Stomach smooth muscle (tissue), 2 donors: ENCODE data around the gene CD74.

ENCODE experiments used
- H3K27ac ChIP-seq: one replicate; pipeline ENCODE4 v1.7.0; 2013; ENCODE audit warnings: mild to moderate bottlenecking, low read length, inconsistent platforms
- H3K27me3 ChIP-seq, 2 donors: one replicate each; pipeline ENCODE4 v1.7.0; 2013; ENCODE audit warnings: low read length in 2 of 2; ENCODE audit not compliant: insufficient read depth in 2 of 2, control insufficient read depth in 1 of 2
- H3K36me3 ChIP-seq, 2 donors: one replicate each; pipeline ENCODE4 v1.7.0; 2013; ENCODE audit warnings: low read length in 2 of 2; ENCODE audit not compliant: control insufficient read depth in 2 of 2, insufficient read depth in 2 of 2
- H3K4me1 ChIP-seq: one replicate; pipeline ENCODE4 v1.7.0; 2013; ENCODE audit warnings: low read length; ENCODE audit not compliant: control insufficient read depth, insufficient read depth
- H3K4me3 ChIP-seq, 2 donors: one replicate each; pipeline ENCODE4 v1.7.0; 2013; ENCODE audit warnings: low read length in 2 of 2
- H3K9ac ChIP-seq, 2 donors: one replicate each; pipeline ENCODE4 v1.7.0; 2013; ENCODE audit warnings: low read length in 2 of 2, mild to moderate bottlenecking in 1 of 2
- H3K9me3 ChIP-seq, 2 donors: one replicate each; pipeline ENCODE4 v1.7.0; 2013; ENCODE audit warnings: low read length in 2 of 2; ENCODE audit not compliant: control insufficient read depth in 2 of 2
- donor health status: healthy.
- donor health status: Pancreatic carcinoma.

Gene CD74

GRCh38 chr5:150374651-150375050 is 38.1 kb downstream of the CD74 start:
- H3K27ac ChIP-seq: no peak overlapping the region
- no peak overlapping the region for H3K9ac ChIP-seq
- H3K4me1 ChIP-seq: no peaks in the 10 kb centered on the region
- peaks cover 0 to 6% of the 10 kb centered on the region in 2 donors for H3K9me3 ChIP-seq
- H3K27me3 ChIP-seq: no peaks in the 10 kb centered on the region
- H3K36me3 ChIP-seq: peaks cover 82 to 88% of the 10 kb centered on the region in 2 donors
- H3K4me3 ChIP-seq: no peak overlapping the region

DNA sequence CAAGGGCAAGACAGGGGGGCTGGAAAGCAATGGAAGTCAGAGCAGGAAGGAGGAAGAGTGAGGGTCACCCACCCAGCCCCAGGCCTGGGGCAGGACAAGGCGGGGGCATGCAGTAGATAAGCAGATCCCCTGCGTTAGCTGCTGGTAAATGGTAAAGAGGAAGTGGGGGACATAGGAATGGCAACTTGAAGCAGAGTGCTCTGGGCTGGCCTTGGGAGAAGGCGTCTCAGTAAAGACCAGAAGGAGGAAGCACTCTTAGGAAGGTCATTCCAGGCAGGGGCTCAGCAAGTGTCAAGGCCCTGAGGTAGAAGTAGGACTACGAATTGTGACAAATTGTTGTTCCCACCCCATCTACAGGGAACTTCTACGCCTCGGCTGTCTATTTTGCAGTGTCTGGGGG is 40.1 kb downstream of the CD74 start:
- Histone ChIP-seq H3K4me1 (no peaks in the 10 kb centered on the region), H3K4me3 (no peak overlapping the region), H3K27ac (no peak overlapping the region), H3K9me3 (no peaks in the 10 kb centered on the region), H3K9ac (no peak overlapping the region), H3K36me3 (peaks cover 84 to 88% of the 10 kb centered on the region in 2 donors), H3K27me3 (no peaks in the 10 kb centered on the region)

- no peaks in the 10 kb centered on the region for H3K4me1 ChIP-seq
- no peak overlapping the region for H3K4me3 ChIP-seq
- no peaks in the 10 kb centered on the region for H3K27me3 ChIP-seq
- no peaks in the 10 kb centered on the region for H3K9me3 ChIP-seq
- no peak overlapping the region for H3K27ac ChIP-seq
- H3K9ac ChIP-seq: no peak overlapping the region
- H3K36me3 ChIP-seq: peaks cover 75 to 76% of the 10 kb centered on the region in 2 donors
These were observed 44.2 kb downstream of the CD74 start for GRCh38 chr5:150368526-150368925.

DNA sequence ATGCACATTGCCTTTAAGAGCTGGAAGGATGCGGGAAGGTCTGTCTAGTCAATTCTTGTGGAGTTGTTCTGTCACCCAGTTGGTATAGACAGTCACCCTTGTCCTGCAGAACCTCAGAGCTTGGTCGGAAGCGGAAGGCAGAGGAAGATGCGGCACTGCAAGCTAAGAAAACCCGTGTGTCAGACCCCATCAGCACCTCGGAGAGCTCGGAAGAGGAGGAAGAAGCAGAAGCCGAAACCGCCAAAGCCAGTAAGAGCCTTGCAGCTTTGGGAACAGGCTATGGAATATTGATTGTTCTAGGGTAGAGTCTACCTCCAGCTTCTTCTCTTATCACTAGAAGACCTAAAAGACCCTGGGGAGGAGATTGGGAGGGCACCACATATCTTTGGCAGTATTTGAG is 48.7 kb downstream of the CD74 start:
- H3K9ac ChIP-seq: no peak overlapping the region
- H3K36me3 ChIP-seq: peaks cover 45 to 66% of the 10 kb centered on the region in 2 donors
- H3K27ac ChIP-seq: no peak overlapping the region
- no peaks in the 10 kb centered on the region for H3K27me3 ChIP-seq
- H3K4me1 ChIP-seq: peaks cover under 1% of the 10 kb centered on the region
- no peak overlapping the region for H3K4me3 ChIP-seq
- no peaks in the 10 kb centered on the region for H3K9me3 ChIP-seq

GRCh38 chr5:150363185-150363584 is 49.5 kb downstream of the CD74 start:
- peaks cover 36 to 59% of the 10 kb centered on the region in 2 donors for H3K36me3 ChIP-seq
- H3K27ac ChIP-seq: no peak overlapping the region
- no peak overlapping the region for H3K9ac ChIP-seq
- no peaks in the 10 kb centered on the region for H3K9me3 ChIP-seq
- H3K4me3 ChIP-seq: no peak overlapping the region
- peaks cover 9% of the 10 kb centered on the region for H3K4me1 ChIP-seq
- H3K27me3 ChIP-seq: no peaks in the 10 kb centered on the region

GRCh38 chr5:150361301-150361700 is 51.4 kb downstream of the CD74 start:
- H3K9ac ChIP-seq: no peak overlapping the region
- no peaks in the 10 kb centered on the region for H3K9me3 ChIP-seq
- H3K4me3 ChIP-seq: no peak overlapping the region
- no peaks in the 10 kb centered on the region for H3K27me3 ChIP-seq
- H3K4me1 ChIP-seq: peaks cover 19% of the 10 kb centered on the region
- H3K36me3 ChIP-seq: peaks cover 27 to 49% of the 10 kb centered on the region in 2 donors
- no peak overlapping the region for H3K27ac ChIP-seq

- peak overlapping the region; percentile 63 to 75 for H3K9ac ChIP-seq
- H3K4me1 ChIP-seq: peaks cover 19% of the 10 kb centered on the region
- peaks cover 10 to 30% of the 10 kb centered on the region in 2 donors for H3K36me3 ChIP-seq
- H3K9me3 ChIP-seq: no peaks in the 10 kb centered on the region
- H3K27me3 ChIP-seq: no peaks in the 10 kb centered on the region
- H3K27ac ChIP-seq: no peak overlapping the region
- H3K4me3 ChIP-seq: peak overlapping the region; percentile 54 to 85
These were observed 54.2 kb downstream of the CD74 start for GRCh38 chr5:150358261-150359095.

- H3K27ac ChIP-seq: peak within 1 kb of the TSS; percentile 11
- H3K4me3 ChIP-seq: peak within 1 kb of the TSS; percentile 74 to 85
- H3K27me3 ChIP-seq: no peaks in the 10 kb centered on the region
- H3K9me3 ChIP-seq: no peaks in the 10 kb centered on the region
- peak within 1 kb of the TSS; percentile 63 to 75 for H3K9ac ChIP-seq
- H3K36me3 ChIP-seq: peaks cover 9 to 21% of the 10 kb centered on the region in 2 donors
- H3K4me1 ChIP-seq: peaks cover 19% of the 10 kb centered on the region
These were observed 55.1 kb downstream of the CD74 start, which contains the start of gene TCOF1 for GRCh38 chr5:150357326-150358260. TCOF1 (plus strand) TSS chr5:150357697; CDS start chr5:150357747, 50 bp downstream.

- peak overlapping the region; percentile 11 for H3K27ac ChIP-seq
- peak overlapping the region; percentile 74 to 85 for H3K4me3 ChIP-seq
- H3K27me3 ChIP-seq: no peaks in the 10 kb centered on the region
- no peaks in the 10 kb centered on the region for H3K9me3 ChIP-seq
- H3K9ac ChIP-seq: peak overlapping the region; percentile 39 to 55
- H3K36me3 ChIP-seq: peaks cover 8 to 13% of the 10 kb centered on the region in 2 donors
- peaks cover 19% of the 10 kb centered on the region for H3K4me1 ChIP-seq
These were observed 56.0 kb downstream of the CD74 start for GRCh38 chr5:150356575-150357294.

- no peaks in the 10 kb centered on the region for H3K9me3 ChIP-seq
- no peaks in the 10 kb centered on the region for H3K27me3 ChIP-seq
- H3K27ac ChIP-seq: no peak overlapping the region
- no peak overlapping the region for H3K4me3 ChIP-seq
- peaks cover 19% of the 10 kb centered on the region for H3K4me1 ChIP-seq
- H3K9ac ChIP-seq: no peak overlapping the region
- H3K36me3 ChIP-seq: peaks cover 0 to 4% of the 10 kb centered on the region in 2 donors
These were observed 56.9 kb downstream of the CD74 start for GRCh38 chr5:150355791-150356190.
